ENCODE data around the gene ARID4B.
"Not testable (repeated sequence)": the region's sequence is repeated elsewhere in the genome, so short reads cannot be mapped to it uniquely, and the experiment has no call there.

The ARID4B gene

DNA sequence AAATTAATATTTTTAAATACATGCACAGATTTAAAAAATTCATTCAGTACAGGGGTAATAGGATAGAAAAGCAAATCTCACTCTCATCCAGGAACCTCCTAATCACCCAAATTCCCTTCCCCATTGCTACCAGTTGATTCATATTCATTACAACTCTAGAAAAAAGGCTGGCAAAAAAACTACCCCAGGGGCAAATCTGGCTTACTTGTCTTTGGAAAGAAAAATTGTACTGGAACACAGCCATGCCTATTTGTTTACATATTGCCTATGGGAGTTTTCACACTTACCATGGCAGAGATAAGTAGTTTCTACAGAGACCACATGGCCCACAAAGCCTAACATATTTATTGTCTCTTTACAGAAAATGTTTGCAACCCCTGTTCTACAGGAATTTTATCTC, 158.0 kb downstream of the ARID4B start:
- Mint-ChIP-seq H3K27me3 (ENCODE audit: low read depth) (no peaks in the 10 kb centered on the region), H3K36me3 (ENCODE audit: low read depth) (peaks cover 64% of the 10 kb centered on the region), H3K9me3 (no peaks in the 10 kb centered on the region), H3K4me1 (no peaks in the 10 kb centered on the region), H3K27ac (no peak overlapping the region), H3K4me3 (no peak overlapping the region)
- no peak for TF ChIP-seq CTCF (IDR thresholded peaks at IDR 0.05; ENCODE audit: unreplicated experiment in 3 of 3)

GRCh38 chr1:235168375-235168774, 159.6 kb downstream of the ARID4B start:
- no peaks in the 10 kb centered on the region for H3K4me1 Mint-ChIP-seq
- H3K9me3 Mint-ChIP-seq = no peaks in the 10 kb centered on the region
- H3K36me3 Mint-ChIP-seq (ENCODE audit: low read depth) = peaks cover 53% of the 10 kb centered on the region
- no peak overlapping the region for H3K4me3 Mint-ChIP-seq
- no peaks in the 10 kb centered on the region for H3K27me3 Mint-ChIP-seq (ENCODE audit: low read depth)
- TF ChIP-seq CTCF (IDR thresholded peaks at IDR 0.05; ENCODE audit: unreplicated experiment in 3 of 3) = no peak
- H3K27ac Mint-ChIP-seq = peak overlapping the region in 1 of 3 experiments; percentile 50

DNA sequence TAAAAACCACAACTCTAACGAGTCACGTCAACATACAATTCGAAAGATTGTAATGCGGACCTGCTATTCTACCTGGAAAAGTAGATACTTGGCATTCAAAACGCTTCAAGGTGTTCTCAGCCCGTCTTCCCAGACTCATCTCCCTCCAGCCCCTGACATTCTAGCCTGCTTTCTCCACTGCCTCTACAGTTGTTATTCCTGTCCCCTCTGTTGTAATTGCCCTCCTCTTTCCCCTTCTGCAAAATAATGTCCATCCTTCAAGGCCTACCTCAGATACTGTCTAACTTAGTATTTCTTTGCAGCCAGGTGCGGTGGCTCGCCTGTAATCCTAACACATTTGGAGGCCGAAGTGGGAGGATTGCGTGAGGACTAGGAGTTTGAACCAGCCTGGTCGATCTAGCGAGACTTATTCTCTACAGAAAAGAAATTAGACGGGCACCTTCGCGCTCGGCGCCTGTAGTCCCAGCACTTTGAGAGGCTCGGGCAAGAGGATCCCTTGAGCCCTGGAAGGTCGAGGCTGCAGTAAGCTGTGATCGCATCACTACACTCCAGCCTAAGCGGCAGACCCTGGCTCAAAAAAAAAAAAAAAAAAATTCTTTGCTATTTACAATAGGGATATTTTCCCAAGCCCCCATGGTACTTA, 166.2 kb downstream of the ARID4B start:
- Mint-ChIP-seq H3K36me3 (ENCODE audit: low read depth) (peaks cover 13% of the 10 kb centered on the region), H3K4me1 (peaks cover 21% of the 10 kb centered on the region), H3K4me3 (peak overlapping the region; percentile 93 to 98 (median 98)), H3K27ac (peak overlapping the region; percentile 94 to 99 (median 98)), H3K27me3 (ENCODE audit: low read depth) (no peaks in the 10 kb centered on the region), H3K9me3 (no peaks in the 10 kb centered on the region)
- no peak for TF ChIP-seq CTCF (IDR thresholded peaks at IDR 0.05; ENCODE audit: unreplicated experiment in 3 of 3)

- H3K27ac Mint-ChIP-seq = peak within 1 kb of the TSS; percentile 94 to 99 (median 98)
- no peak for TF ChIP-seq CTCF (IDR thresholded peaks at IDR 0.05; ENCODE audit: unreplicated experiment in 3 of 3)
- H3K36me3 Mint-ChIP-seq (ENCODE audit: low read depth) = peaks cover 13% of the 10 kb centered on the region
- peak within 1 kb of the TSS; percentile 93 to 98 (median 98) for H3K4me3 Mint-ChIP-seq
- H3K9me3 Mint-ChIP-seq = no peaks in the 10 kb centered on the region
- H3K27me3 Mint-ChIP-seq (ENCODE audit: low read depth) = no peaks in the 10 kb centered on the region
- H3K4me1 Mint-ChIP-seq = peaks cover 21% of the 10 kb centered on the region
Measured at GRCh38 chr1:235160957-235161684, 166.9 kb downstream of the ARID4B start, which contains the start of gene RBM34. TSS of gene RBM34 (minus strand) at chr1:235161250. CDS start at chr1:235161226, 24 bp downstream.

- Mint-ChIP-seq H3K4me1 (peaks cover 21% of the 10 kb centered on the region), H3K27ac (peak overlapping the region; percentile 94 to 99 (median 98)), H3K27me3 (ENCODE audit: low read depth) (no peaks in the 10 kb centered on the region), H3K4me3 (peak overlapping the region; percentile 93 to 98 (median 98)), H3K36me3 (ENCODE audit: low read depth) (peaks cover 13% of the 10 kb centered on the region), H3K9me3 (no peaks in the 10 kb centered on the region)
- no peak for TF ChIP-seq CTCF (IDR thresholded peaks at IDR 0.05; ENCODE audit: unreplicated experiment in 3 of 3)
Measured at GRCh38 chr1:235160383-235160956, 167.5 kb downstream of the ARID4B start.

GRCh38 chr1:235159930-235160329, 168.0 kb downstream of the ARID4B start:
- Mint-ChIP-seq H3K27ac (peak overlapping the region; percentile 94 to 99 (median 98)), H3K36me3 (ENCODE audit: low read depth) (peaks cover 14% of the 10 kb centered on the region), H3K4me3 (peak overlapping the region; percentile 93 to 98 (median 98)), H3K4me1 (peaks cover 21% of the 10 kb centered on the region)
- H3K9me3 Mint-ChIP-seq; H3K27me3 Mint-ChIP-seq (ENCODE audit: low read depth): not testable (repeated sequence)

DNA sequence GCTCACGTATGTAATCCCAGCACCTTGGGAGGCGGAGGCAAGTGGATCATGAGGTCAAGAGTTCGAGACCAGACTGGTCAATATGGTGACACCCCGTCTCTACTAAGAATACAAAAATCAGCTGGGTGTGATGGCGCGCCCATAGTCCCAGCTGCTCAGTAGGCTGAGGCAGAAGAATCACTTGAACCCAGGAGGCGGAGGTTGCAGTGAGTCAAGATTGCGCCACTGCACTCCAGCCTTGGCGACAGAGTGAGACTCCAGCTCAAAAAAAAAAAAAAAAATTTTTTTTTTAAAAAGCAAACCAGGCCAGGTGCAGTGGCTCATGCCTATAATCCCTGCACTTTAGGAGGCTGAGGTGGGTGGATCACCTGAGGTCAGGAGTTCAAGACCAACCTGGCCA, 168.7 kb downstream of the ARID4B start:
- not testable (repeated sequence) for H3K27ac Mint-ChIP-seq; H3K9me3 Mint-ChIP-seq; H3K27me3 Mint-ChIP-seq (ENCODE audit: low read depth)
- Mint-ChIP-seq H3K4me1 (peaks cover 21% of the 10 kb centered on the region), H3K4me3 (peak overlapping the region; percentile 93 to 98 (median 98)), H3K36me3 (ENCODE audit: low read depth) (peaks cover 17% of the 10 kb centered on the region)

Data from nephron (organoid).